Endothelial cell of umbilical vein (primary cell): ENCODE data around the gene RHOA. TPM values are rescaled to one million over a fixed set of nuclear protein-coding genes. Genes with fewer than 3 reads are reported as not detected.

ENCODE experiments used
- BruUV-seq: library from RNA; stranded (reverse); fragments of 400-500 nt; replicated peaks from 2 replicates; lab custom pipeline; 2021; lab: Mats Ljungman, UMichigan
- CTCF ChIA-PET: fragments of 300-600, 350-600 bp; sonication (Branson Sonifier 250); formaldehyde crosslinking; loops from one replicate; lab custom pipeline; 2021; ENCODE audit warnings: antibody characterized with exemption, inconsistent platforms; lab: Charles Lee
- POLR2A ChIA-PET: fragments of 300-600, 350-600 bp; sonication (Branson Sonifier 250); formaldehyde crosslinking; loops from one replicate; lab custom pipeline; 2021; ENCODE audit warnings: antibody characterized with exemption, inconsistent platforms; lab: Charles Lee
- DNase-seq: peaks from one replicate; pipeline ENCODE4 v3.0.0-alpha.2; 2011; ENCODE audit warnings: low read depth, low spot score
- FAIRE-seq: peaks from 2 replicates; lab custom pipeline; 2011; peaks lifted over from hg19 to GRCh38; lab: Jason Lieb, UNC
- H2AFZ ChIP-seq: 2 replicates; pipeline ENCODE4 v1.6.0; 2012; ENCODE audit warnings: low read depth, low read length, control low read depth, inconsistent platforms
- H3K27ac ChIP-seq: 2 replicates; pipeline ENCODE4 v1.5.1; 2011; ENCODE audit warnings: low read depth, mild to moderate bottlenecking, control low read depth, low read length, moderate library complexity; ENCODE audit not compliant: insufficient read depth
- H3K27me3 ChIP-seq, 2 experiments: 2 replicates each; pipeline versions ENCODE4 v1.6.0 to v1.6.1; 2011; ENCODE audit warnings: low read length in 2 of 2, mixed read lengths in 1 of 2; ENCODE audit not compliant: control insufficient read depth in 2 of 2, insufficient read depth in 2 of 2
- H3K36me3 ChIP-seq, 2 experiments: 2 replicates in 1 of 2; 3 replicates in 1 of 2; pipeline ENCODE4 v1.5.1; 2011; ENCODE audit warnings: low read length in 2 of 2, mild to moderate bottlenecking in 1 of 2, moderate library complexity in 1 of 2; ENCODE audit not compliant: control insufficient read depth in 2 of 2, insufficient read depth in 2 of 2; ENCODE audit errors: extremely low read depth in 1 of 2
- H3K4me1 ChIP-seq: 3 replicates; pipeline ENCODE4 v1.5.1; 2011; ENCODE audit warnings: mild to moderate bottlenecking, low read length; ENCODE audit not compliant: control insufficient read depth, insufficient read depth; ENCODE audit errors: extremely low read depth
- H3K4me2 ChIP-seq: 2 replicates; pipeline ENCODE4 v1.6.1; 2011; ENCODE audit warnings: low read length, control low read depth, mixed read lengths; ENCODE audit not compliant: insufficient read depth
- H3K4me3 ChIP-seq, 3 experiments: fragments of 200-600 bp in 1 of 3; sonication (generic), shearing (Covaris generic) in 1 of 3; replicated peaks in 1 of 3; 2 replicates each; pipeline ENCODE4 v1.5.1; 2011 to 2016; ENCODE audit warnings: control low read depth in 3 of 3, low read length in 3 of 3, mild to moderate bottlenecking in 2 of 3, inconsistent platforms in 1 of 3, low read depth in 1 of 3, moderate library complexity in 1 of 3; ENCODE audit not compliant: insufficient read depth in 1 of 3
- H3K79me2 ChIP-seq: 2 replicates; pipeline ENCODE4 v1.6.0; 2012; ENCODE audit warnings: low read length, inconsistent platforms; ENCODE audit not compliant: control insufficient read depth, insufficient read depth
- H3K9ac ChIP-seq: replicated peaks from 2 replicates; pipeline ENCODE3; 2011; ENCODE audit warnings: low read length, control low read depth; ENCODE audit not compliant: insufficient read depth; ENCODE audit errors: extremely low read depth
- H3K9me1 ChIP-seq: replicated peaks from 3 replicates; pipeline ENCODE4 v1.6.0; 2011; ENCODE audit warnings: mild to moderate bottlenecking, low read length; ENCODE audit not compliant: control insufficient read depth, insufficient read depth; ENCODE audit errors: extremely low read depth
- H3K9me3 ChIP-seq: replicated peaks from 2 replicates; pipeline ENCODE4 v1.5.1; 2012; ENCODE audit warnings: low read length, inconsistent platforms; ENCODE audit not compliant: control insufficient read depth, insufficient read depth
- H4K20me1 ChIP-seq: replicated peaks from 2 replicates; pipeline ENCODE3; 2011; ENCODE audit warnings: mild to moderate bottlenecking, low read length; ENCODE audit not compliant: control insufficient read depth, insufficient read depth; ENCODE audit errors: extremely low read depth
- CTCF ChIP-seq, 2 donors: IDR thresholded peaks; 1 replicate in 1 of 2; 2 replicates in 1 of 2; pipeline ENCODE4 v1.5.1; 2011; ENCODE audit warnings: low read length in 2 of 2, mild to moderate bottlenecking in 2 of 2, moderate library complexity in 2 of 2, control low read depth in 1 of 2, inconsistent platforms in 1 of 2, low read depth in 1 of 2; ENCODE audit not compliant: insufficient read depth in 1 of 2; ENCODE audit errors: extremely low read depth in 1 of 2
- EZH2 ChIP-seq: IDR thresholded peaks from 2 replicates; pipeline ENCODE4 v1.6.1; 2012; ENCODE audit warnings: borderline replicate concordance, low read depth, mild to moderate bottlenecking, moderate library complexity, low read length, inconsistent platforms; ENCODE audit not compliant: severe bottlenecking
- FOS ChIP-seq: IDR thresholded peaks from 2 replicates; pipeline ENCODE4 v1.6.1; 2011; ENCODE audit warnings: mild to moderate bottlenecking, low read length, moderate library complexity, borderline replicate concordance; ENCODE audit not compliant: insufficient read depth
- GATA2 ChIP-seq: IDR thresholded peaks from 2 replicates; pipeline ENCODE4 v1.7.0; 2011; ENCODE audit warnings: low read depth, mild to moderate bottlenecking, moderate library complexity, mixed read lengths, low read length; ENCODE audit not compliant: insufficient read length, insufficient read depth
- JUN ChIP-seq: IDR thresholded peaks from 2 replicates; pipeline ENCODE4 v1.6.1; 2011; ENCODE audit warnings: borderline replicate concordance, low read depth; ENCODE audit not compliant: insufficient read length, insufficient read depth
- MYC ChIP-seq: IDR thresholded peaks from one replicate; pipeline ENCODE4 v1.6.1; 2011; ENCODE audit warnings: mild to moderate bottlenecking, low read depth, low read length
- POLR2A ChIP-seq: IDR thresholded peaks from 2 replicates; pipeline ENCODE4 v1.6.1; 2012; ENCODE audit warnings: low read depth, mild to moderate bottlenecking, control low read depth, low read length
- POLR2AphosphoS5 ChIP-seq: IDR thresholded peaks from 2 replicates; pipeline ENCODE4 v1.6.1; 2012; ENCODE audit warnings: low read depth, mild to moderate bottlenecking, control low read depth, low read length, moderate library complexity; ENCODE audit not compliant: insufficient read depth
- dilution Hi-C: fragments of 300-500 bp; cut with MboI; formaldehyde crosslinking; loops from one replicate; pipeline ENCODE4 v1.15.0; 2019; ENCODE audit warnings: low sequenced_read_pairs; ENCODE audit not compliant: extremely low pct_ligation_motif_present
- intact Hi-C: fragments of 100-400 bp; cut with micrococcal nuclease; formaldehyde crosslinking; loops from one replicate; pipeline ENCODE4 v1.10.0; 2022
- polyA plus RNA-seq, 4 experiments: library from polyadenylated mRNA; depleted of rRNA in 3 of 4; stranded (reverse) in 3 of 4; unstranded in 1 of 4; fragments of >200 nt; gene quantifications; 2 replicates each; pipeline versions ENCODE4 v1.2.1 to v1.2.3, GENCODE V29; 2011 to 2012; ENCODE audit warnings: missing spikeins in 1 of 4
- total RNA-seq: library from RNA; stranded (reverse); gene quantifications from 2 replicates; pipeline ENCODE4 v1.2.3, GENCODE V29; 2021
- TF ChIP-seq, protein P1 (sequence below): IDR thresholded peaks from 2 replicates; pipeline ENCODE4 v1.6.1; 2011; ENCODE audit not compliant: insufficient read depth, insufficient read length

The RHOA gene
- total and polyA plus RNA-seq, 2 donors (not counting 3 experiments of a cell fraction or from before 2014, with no cell fraction given) = 450 to 580 TPM

GRCh38 chr3:49454898-49455681 is 43.3 kb upstream of the RHOA start:
- no peak overlapping the region for H3K9ac ChIP-seq
- no peaks in the 10 kb centered on the region for H3K79me2 ChIP-seq
- no peak overlapping the region for H2AFZ ChIP-seq
- H3K4me2 ChIP-seq = no peak overlapping the region
- no peak for TF ChIP-seq FOS
- no peak for TF ChIP-seq POLR2A
- no peak for TF ChIP-seq CTCF (IDR thresholded peaks at IDR 0.05; ENCODE audit: extremely low read depth in 1 of 2, insufficient read depth in 1 of 2, low read depth in 1 of 2, low read length in 2 of 2)
- ChIA-PET CTCF (interaction anchor here (1.1 to 1.5 kb wide), 2 partner anchors 115 to 217 kb away, joined by 3 to 5 read pairs; partner anchors contain the start of gene USP4), POLR2A (no interaction called here)
- dilution Hi-C loops (no loop called here), intact Hi-C loops (no loop called here)
- H3K27ac ChIP-seq = no peak overlapping the region
- H3K9me3 ChIP-seq = no peaks in the 10 kb centered on the region
- no peaks in the 10 kb centered on the region for H3K36me3 ChIP-seq
- DNase-seq = no peak
- H3K27me3 ChIP-seq = no peaks in the 10 kb centered on the region
- no peak overlapping the region for H3K4me3 ChIP-seq
- FAIRE-seq = no peak
- H4K20me1 ChIP-seq = no peaks in the 10 kb centered on the region
- no peaks in the 10 kb centered on the region for H3K9me1 ChIP-seq
- no TSS peak for BruUV-seq
- H3K4me1 ChIP-seq = no peaks in the 10 kb centered on the region

DNA sequence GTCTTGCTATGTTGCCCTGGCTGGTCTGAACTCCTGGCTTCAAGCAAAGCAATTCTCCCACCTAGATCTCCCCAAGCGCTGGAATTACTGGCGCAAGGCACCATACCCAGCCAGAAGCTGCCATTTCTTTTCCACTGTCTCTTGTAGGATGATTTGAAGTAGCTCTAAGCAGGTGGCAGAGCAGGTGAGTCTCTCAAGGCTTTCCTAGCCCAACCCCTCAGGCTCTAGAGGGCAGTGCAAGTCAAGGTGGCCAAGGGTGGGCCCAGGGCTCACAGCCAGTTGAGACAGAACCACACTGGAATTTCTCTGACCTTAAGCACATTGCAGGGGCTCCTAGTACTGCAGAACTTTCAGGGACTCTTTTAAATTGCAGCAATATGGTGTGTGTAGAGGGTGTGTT is 42.7 kb upstream of the RHOA start:
- H3K27me3 ChIP-seq = no peaks in the 10 kb centered on the region
- no peaks in the 10 kb centered on the region for H3K9me3 ChIP-seq
- ChIA-PET POLR2A (no interaction called here), CTCF (interaction anchor here (1.1 to 1.5 kb wide), 2 partner anchors 114 to 217 kb away, joined by 3 to 5 read pairs; partner anchors contain the start of gene USP4)
- H3K4me3 ChIP-seq = no peak overlapping the region
- no peaks in the 10 kb centered on the region for H3K79me2 ChIP-seq
- no peak overlapping the region for H2AFZ ChIP-seq
- intact Hi-C loops = no loop called here
- no peaks in the 10 kb centered on the region for H3K9me1 ChIP-seq
- no TSS peak for BruUV-seq
- DNase-seq = no peak
- dilution Hi-C loops = no loop called here
- H4K20me1 ChIP-seq = no peaks in the 10 kb centered on the region
- TF ChIP-seq FOS (no peak), CTCF (IDR thresholded peaks at IDR 0.05; ENCODE audit: extremely low read depth in 1 of 2, insufficient read depth in 1 of 2, low read depth in 1 of 2, low read length in 2 of 2) (no peak), JUN (no peak), POLR2A (no peak), GATA2 (no peak), POLR2AphosphoS5 (no peak), EZH2 (no peak), MYC (no peak)
- TF ChIP-seq, protein P1, sequence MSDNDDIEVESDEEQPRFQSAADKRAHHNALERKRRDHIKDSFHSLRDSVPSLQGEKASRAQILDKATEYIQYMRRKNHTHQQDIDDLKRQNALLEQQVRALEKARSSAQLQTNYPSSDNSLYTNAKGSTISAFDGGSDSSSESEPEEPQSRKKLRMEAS = no peak
- H3K4me1 ChIP-seq = no peaks in the 10 kb centered on the region
- H3K27ac ChIP-seq = no peak overlapping the region
- FAIRE-seq = peak; percentile 28
- H3K36me3 ChIP-seq = no peaks in the 10 kb centered on the region
- no peak overlapping the region for H3K9ac ChIP-seq
- H3K4me2 ChIP-seq = no peak overlapping the region
